Stimulated activated CD8-positive, alpha-beta memory T cell treated with anti-CD3 and anti-CD28 coated beads, Interleukin-12 subunit alpha, Interleukin-12 subunit beta, amount 100 ng/mL, for 1 hour (primary cell): ENCODE measurements around the gene CFAP68.
"Not testable (repeated sequence)": the region's sequence is repeated elsewhere in the genome, so short reads cannot be mapped to it uniquely, and the experiment has no call there.

ENCODE experiments used
- DNase-seq: peaks from one replicate; pipeline ENCODE4 v3.0.0-alpha.2; 2020; ENCODE audit warnings: low read depth

The CFAP68 gene

DNA sequence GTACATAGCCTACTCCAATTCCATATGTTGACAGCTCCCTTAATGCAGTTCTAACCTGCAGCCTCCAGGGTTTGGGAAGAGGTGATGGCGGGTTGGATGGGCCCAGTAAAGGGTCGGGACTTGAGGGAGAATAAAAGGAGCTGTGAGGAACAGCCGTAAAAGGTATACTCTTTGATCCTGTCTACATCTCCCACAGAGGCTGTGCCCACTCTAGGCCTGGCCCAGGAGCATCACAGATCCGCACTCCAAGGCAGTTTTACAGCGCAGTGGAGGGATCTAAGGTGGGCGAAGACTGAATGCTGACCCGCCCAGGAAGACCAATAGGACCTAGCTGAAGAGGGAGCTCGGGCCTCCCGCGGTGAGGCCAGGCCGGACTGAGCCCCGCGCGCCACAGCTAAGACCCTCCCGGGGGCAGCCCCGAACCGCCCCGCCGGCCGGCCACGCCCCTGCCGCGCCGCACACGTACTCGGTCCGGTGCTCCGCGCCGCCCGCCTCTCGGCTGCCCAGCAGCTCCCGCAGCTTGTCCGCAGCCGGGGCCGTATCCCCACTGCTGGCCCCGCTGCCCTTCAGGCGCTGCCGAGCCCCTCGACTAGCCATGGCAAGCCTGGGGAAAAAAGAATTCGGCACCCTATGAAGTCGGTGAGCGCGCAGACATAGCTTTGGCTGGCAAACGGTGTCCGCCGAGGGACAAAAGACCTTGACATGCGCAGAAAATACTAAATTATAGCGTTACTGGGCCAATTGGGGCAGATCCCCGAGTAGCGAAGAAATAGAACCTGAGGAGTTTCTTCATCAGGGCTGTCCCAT, 8.3 kb upstream of the CFAP68 start, which contains the start of gene ALG9:
Gene ALG9 (minus strand): TSS at position 696 of the 807 bp plus-strand sequence. CDS start 99 bp downstream, at position 597.
- DNase-seq = peak; percentile 85

DNA sequence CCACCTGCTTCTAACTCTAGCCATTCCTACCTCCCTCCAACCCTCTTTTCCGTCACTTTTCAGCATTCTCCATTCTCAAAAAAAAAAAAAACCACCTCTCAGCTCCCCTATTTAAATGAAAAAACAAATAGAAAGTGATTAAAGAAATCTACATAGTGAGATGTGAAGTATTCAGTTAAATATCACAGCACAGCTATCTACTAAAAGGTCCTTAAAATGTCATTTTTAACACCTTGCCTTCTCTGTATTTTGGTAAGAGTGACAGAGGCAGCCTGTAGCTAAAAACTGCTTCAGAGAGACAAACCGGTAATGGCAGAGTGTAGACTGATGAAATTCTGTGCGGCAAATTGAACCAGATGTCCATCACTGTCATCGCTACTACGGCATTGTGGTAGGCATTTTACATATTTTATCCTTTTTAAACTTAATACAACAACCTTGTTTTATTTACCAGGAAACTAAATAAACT, 7.6 kb upstream of the CFAP68 start:
- no peak for DNase-seq

DNA sequence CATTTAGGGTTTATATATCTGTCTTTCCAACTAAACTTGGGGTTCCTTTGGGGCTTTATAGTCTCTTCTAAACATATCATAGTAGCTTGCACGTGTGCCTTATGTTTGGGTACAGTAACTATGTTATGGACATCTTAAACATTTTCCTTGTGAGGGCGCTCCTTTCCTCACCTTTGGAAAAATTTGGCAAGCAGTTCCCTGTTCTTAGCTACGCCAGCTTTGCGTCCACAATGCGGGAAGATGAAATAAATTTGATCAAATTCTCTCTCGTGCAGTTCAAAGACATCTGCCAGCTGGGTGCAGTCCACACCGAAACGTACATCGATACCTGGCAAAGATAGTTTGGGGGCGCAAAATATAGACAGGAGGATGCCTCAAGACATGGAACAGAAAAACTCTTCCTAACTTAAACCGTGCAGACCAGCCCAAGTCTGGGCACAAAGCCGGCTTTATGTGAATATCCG, 924 bp upstream of the CFAP68 start:
- no peak for DNase-seq

DNA sequence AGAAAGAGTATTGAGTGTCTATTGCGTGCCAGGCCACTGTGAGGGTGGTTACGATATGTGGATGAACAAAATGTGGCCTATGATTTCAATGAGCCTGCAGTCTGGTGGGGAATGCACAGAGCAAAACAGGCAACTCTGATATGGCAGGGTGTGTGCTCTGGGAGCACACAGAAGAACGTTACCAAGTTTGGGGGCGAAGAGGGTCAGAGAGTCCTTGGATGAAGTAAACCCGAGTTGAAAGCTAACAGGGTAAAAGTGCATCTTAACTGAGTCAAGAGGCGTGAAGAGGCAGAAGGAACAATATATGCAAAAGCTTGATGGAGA, 258 bp downstream of the CFAP68 start:
- DNase-seq = no peak

DNA sequence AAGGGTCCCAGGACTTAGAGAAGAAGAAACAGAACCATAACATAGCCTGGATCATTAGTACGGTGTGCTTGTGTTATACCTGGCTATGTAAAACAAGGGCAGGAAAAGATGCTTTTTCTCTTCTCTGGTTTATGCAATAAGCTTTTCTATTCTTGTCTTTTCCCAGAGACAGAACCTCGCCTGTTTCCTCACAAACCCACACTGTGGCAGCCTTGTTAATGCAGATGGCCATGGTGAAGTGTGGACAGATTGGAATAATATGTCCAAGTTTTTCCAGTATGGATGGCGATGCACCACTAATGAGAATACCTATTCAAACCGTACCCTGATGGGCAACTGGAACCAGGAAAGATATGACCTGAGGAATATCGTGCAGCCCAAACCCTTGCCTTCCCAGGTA, 2.9 kb downstream of the CFAP68 start:
- no peak for DNase-seq

DNA sequence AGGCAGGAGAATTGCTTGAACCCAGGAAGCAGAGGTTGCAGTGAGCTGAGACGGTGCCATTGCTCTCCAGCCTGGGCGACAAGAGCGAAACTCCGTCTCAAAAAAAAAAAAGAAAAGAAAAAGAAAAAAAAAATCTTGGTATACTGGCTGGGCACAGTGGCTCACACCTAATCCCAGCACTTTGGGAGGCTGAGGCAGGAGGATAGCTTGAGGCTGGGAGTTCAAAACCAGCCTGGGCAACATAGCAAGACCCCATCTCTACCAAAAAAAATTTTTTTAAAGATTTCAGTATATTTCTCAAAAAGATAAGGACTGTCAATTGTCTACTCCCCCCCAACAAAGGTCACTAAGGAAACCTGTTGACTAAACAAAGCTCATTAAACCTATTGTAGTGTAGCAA, 5.7 kb downstream of the CFAP68 start:
- DNase-seq = not testable (repeated sequence)

DNA sequence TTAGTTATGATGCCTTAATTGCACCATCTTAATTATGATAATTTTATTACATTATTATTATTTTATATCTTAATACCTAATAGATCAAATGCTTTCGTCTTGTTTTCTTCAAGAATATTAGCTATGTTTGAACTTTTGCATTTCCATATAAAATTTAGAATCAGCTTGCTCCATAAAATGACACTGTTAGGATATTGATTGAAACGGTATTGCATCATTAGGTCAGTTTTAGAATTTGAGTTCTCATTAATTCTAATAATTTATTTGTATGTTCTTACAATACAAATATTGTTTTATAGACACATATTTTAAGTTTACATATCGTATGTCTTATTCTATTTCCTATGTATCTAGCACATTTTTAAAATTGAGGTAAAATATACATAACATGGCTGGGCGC, 6.7 kb downstream of the CFAP68 start:
- DNase-seq = no peak

DNA sequence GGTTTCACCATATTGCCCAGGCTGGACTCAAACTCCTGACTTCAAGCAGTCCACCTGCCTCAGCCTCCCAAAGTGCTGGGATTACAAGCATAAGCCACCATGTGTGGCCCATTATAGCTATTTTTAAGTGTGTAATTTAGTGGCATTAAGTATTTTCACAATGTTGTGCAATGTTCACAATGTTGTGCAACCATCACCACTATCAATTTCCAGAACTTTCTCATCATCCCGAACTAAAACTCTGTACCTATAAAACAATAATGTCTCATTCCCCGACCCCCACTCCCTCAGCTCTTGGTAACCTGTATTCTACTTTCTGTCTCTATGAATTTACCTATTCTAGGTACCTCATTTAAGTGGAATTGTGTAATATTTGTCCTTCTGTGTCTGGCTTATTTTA, 7.5 kb downstream of the CFAP68 start:
- DNase-seq = no peak

DNA sequence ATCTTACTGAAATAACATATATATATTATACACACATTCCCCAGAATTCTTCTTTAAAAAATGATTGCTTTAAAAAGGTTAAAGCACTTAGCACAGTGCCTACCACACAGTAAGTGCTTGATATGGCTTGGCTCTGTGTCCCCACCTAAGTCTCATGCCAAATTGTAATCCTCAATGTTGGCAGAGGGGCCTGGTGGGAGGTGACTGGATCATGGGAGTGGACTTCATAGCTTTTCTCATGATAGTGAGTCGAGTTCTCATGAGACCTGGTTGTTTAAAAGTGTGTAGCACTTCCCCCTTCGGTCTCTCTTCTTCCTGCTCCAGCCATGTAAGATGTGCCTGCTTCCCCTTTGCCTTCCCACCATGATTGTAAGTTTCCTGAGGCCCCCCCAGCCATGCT, 26.1 kb downstream of the CFAP68 start:
- DNase-seq = no peak

DNA sequence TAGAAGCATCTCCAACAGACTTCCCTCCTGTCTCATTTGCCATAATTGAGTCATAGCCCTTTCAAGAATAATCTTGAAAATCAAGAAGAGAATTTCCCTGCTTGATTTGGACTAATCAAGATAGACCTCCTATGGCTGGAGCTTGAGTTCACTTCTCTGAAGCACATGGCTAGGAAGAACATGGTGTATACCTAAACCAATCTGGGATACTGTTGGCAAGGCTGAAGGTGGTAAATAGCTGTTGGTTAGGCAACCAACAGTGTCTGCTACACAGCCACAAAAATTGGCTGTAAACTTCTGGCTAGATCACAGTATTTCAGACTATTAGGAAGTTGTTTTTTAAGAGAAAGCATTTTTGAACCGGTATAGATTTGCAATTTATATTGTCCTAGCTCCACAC, 27.3 kb downstream of the CFAP68 start:
- DNase-seq = no peak

DNA sequence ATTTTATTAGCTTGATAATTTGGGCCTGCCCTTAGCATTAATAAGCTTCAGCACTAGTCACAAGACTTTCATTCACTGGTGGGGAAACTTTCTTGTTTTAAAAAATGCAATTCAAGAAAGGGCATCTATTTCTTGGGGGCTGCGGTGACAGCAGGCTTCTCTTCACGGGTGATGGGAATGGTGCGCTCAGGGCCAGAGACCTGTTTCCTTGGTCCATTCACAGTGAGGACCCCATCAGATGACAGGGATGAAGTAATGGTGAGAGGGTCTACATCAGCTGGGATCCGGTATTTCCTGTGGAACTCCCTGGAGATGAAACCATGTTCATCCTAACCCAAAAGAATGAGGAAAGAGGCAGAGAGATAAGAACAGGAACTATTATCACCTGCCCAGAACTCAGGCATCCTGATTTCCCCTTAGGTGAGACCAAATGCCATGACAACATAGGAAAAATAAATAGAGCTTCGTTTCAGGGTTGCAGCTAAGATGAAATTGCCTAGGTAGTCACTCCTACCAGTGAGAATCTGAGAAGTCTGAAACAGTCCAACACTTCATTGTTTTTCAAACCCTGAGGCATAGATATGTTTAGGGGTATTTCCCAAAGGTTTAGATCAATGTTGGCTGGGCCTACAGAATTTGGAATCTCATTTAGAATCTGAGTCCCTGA, 29.4 kb downstream of the CFAP68 start:
- DNase-seq = no peak

DNA sequence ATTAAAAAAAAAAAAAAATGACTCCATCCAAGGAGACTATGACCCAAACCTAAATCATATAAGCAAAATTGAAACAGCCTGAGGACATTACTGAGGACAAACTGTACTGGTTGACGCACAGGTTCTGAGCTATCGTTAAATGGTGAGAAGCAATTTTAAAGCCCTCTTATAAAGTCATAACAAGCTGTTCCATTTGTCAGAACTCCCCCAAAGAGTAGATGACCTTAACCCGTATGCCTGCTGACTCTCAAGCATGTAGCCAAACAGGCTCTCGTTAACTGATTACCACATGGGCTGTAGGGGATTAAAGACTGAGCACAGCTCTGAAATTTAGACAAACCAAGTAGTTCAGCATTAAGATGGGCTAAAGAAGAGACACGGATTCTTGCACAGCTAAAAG, 30.0 kb downstream of the CFAP68 start:
- DNase-seq = no peak

DNA sequence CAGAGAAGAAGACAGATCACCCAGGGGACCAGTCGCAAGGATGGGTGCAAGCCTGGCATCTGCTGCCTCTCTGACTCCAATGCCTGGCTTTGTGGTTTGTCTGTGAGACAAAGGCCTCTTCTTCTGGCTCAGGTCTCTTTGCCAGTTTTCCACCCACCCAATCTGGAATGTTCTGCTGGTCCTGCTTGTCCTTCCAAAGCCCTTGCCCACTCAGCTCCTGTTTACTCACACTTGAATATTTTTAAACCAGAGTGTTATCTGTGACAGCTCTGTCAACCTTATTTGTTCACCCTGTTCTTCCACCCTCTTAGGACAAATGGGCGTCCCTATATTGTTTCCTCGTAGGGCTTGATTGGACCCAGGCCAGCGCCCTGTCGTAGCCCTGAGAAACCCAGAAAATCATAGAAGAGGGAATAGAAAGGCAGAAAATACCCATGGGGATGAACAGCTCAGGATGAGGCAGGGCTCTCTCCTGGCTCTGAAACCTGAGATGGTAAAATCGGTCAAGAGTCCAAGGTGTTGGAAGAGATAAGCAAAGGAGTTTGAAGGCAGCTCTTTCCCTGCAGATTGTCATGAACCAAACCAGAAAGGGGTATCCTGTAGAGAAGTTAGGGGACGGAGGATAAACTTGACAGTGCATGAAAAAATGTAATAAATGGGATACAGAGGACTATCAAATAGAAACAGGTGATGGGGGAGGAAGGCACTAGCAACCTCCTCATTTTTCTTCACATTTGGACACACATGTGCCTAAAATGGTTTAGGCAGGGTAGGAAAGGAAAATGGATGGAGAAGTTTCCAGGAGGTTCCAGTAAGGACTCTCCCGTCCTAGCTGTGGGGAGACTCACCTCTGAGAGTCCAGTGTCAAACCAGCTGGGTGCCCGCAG, 31.6 kb downstream of the CFAP68 start:
- DNase-seq = no peak

DNA sequence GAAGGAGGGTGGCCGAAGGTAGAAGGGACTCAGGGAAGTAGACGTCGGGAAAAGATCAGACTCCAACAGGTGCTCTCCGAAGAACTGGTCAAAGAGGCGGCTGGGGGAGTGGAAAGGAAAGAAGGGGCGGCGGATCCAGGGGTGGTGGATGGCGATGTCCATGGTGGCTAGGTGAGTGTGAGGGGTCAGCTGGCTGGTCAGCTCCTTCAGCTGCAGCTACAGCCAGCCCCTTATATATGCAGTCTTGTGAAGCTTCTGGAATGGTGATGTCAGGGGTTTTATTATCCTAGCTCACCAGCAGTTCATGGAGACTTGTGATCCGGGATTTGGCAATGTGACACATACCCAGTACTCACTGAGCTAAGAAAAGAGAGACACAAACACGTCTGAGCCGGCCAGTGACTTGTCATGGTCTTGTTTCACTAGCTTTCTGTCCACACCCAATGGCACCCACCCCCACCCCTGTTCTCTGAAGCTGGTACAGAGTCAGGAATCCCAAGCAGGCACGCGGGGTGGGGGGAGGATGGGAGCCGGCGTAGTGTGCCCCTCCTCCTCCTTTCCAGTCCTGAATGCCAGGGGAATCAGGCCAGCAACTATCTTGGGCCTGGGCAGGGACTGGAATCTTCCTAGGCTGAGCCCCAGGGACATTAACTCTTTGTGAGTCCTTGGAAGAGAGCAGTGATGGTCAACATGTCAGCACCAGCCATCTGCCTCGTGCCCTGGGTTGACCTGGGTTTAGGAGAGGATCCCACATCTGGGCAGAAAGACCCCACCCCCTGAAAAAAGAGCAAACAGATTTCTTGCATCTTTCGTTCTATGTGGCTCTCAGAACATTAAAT, 32.4 kb downstream of the CFAP68 start, which contains the start of gene CRYAB:
Gene CRYAB (minus strand): TSS at position 208 of the 839 bp plus-strand sequence. CDS start 46 bp downstream, at position 162.
- DNase-seq = no peak

DNA sequence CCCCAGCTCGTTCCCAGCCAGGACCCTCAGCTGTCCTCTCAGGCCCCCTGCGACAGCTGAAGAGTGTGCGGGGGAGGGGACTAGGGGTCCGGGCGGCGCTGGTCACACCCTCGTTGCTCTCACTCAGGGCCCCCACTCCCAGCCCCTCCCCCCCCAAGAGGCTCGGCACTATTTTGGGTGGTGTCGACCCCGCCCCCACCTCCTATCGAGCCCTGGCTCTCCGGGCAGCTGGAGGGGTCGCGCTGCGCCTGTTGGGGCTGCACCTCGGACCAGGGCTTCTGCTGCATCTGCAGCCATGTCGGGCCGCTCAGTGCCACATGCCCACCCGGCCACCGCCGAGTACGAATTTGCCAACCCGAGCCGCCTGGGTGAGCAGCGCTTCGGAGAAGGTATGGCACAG, 33.2 kb downstream of the CFAP68 start, which contains the start of gene HSPB2:
Gene HSPB2 (plus strand): TSS at position 200 of the 400 bp plus-strand sequence. CDS start 96 bp downstream, at position 296.
- DNase-seq = no peak

DNA sequence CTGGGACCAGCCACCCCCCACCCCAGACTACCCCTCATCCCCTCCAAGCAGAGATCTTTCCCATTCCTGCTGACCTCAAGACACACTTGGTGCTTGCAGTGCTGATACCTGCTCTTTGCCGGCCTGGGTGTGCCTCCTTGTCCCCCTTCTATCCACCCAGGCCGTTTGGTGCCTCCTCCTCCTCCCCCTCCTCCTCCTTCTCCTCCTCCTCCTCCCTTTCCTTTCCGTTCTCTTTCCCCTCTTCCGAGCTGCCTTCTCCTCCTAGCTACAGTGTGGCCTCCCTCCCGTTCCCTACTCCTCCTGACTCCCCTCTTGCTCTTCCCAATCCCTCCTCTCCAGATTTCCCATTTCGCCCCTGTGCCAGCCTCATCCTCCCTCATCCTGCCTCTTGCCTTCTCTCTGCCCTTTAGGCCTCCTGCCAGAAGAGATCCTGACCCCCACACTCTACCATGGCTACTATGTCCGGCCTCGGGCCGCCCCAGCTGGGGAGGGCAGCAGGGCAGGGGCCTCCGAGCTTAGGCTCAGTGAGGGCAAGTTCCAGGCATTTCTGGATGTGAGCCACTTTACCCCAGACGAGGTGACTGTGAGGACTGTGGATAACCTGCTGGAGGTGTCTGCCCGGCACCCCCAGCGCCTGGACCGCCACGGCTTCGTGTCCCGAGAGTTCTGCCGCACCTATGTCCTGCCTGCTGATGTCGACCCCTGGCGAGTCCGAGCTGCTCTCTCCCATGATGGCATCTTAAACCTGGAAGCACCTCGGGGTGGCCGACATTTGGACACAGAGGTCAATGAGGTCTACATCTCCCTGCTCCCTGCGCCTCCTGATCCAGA, 33.9 kb downstream of the CFAP68 start:
- DNase-seq = no peak

DNA sequence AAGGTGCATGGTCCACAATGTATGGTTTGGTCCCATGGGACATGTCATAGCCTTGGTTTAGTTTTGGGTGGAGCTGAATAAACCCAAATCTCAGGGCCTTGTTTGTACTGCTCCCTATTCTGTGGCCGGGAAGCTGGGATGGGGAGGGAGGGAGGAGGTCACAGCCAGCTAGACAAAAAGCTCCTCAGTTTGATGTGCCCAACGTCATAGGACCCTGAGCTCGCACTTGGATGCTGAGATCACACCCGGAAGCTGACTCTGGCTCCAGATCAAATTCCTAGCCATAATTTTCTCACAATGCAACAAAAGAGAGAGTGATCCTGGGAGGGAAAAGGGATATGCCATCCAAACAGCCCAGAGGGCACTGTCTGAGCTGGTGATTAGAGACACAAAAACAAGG, 34.7 kb downstream of the CFAP68 start:
- no peak for DNase-seq

DNA sequence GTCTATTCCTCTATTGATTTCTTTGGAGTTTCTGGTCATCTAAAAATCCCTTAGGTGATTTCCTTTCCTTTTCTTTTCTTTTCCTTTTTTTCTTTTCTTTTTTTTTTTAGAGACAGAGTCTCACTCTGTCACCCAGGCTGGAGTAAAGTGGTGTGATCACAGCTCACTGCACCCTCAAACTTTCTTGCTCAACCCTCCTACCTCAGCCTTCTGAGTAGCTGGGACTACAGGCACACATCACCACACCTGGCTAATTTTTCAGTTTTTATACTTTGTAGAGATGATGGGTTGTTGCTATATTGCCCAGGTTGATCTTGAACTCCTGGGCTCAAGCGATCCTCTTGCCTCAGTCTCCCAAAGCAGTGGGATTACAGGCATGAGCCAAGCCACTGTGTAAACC, 37.4 kb downstream of the CFAP68 start:
- DNase-seq = no peak

DNA sequence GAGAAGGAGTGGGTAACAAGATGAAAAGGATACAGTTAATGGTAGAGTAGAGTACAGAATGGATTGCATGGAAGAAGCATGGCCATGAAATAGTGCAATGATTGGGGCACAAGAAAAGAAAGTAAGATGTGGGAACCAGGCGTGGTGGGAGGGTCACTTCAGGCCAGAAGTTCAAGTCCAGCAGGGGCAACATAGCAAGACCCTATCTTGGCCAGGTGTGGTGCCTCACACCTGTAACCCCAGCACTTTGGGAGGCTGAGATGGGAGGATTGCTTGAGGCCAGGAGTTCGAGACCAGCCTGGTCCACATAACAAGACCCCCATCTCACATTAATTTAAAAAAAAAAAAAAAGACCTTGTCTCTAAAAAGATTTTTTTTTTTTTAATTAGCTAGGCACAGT, 38.0 kb downstream of the CFAP68 start:
- DNase-seq = no peak

DNA sequence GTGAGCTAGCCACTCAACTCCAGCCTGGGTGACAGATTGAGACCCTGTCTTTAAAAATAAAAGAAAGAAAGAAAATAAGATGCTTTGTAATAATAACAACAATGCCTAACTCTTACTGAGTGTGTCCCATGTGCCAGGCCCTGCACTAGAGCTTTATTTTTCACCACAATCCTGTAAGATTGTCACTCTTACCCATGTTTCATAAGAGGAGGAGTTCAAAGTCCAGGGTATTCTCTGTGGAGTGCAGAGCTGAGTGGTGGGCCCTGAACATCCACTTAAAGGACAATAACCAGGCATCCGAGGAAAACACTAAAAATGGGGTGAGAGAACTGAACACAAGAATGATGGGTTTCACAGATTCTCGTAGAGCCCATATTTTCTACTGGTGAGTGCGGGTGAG, 38.4 kb downstream of the CFAP68 start:
- no peak for DNase-seq
